Gastrocnemius medialis (tissue), 4 donors: ENCODE results near the gene OPCML. TPM values are rescaled to one million over a fixed set of nuclear protein-coding genes. Genes with fewer than 3 reads are reported as not detected.

Experiments
- ATAC-seq, 2 donors: fragments of 150-250 bp; one replicate each; pipeline ENCODE4 v1.9.1; 2016
- DNase-seq, 2 donors: peaks; one replicate each; pipeline ENCODE4 v3.0.0-alpha.2; 2019
- H3K27ac ChIP-seq, 4 donors: fragments of 200-600 bp; sonication (generic); 1 replicate in 1 of 4; 2 replicates in 3 of 4; pipeline ENCODE4 v1.5.1; 2016 to 2018; ENCODE audit warnings: mild to moderate bottlenecking in 2 of 4, moderate library complexity in 1 of 4
- H3K27me3 ChIP-seq, 3 donors: fragments of 200-600 bp; sonication (generic) in 2 of 3; 1 replicate in 1 of 3; 2 replicates in 2 of 3; pipeline versions ENCODE4 v1.5.1 to v1.6.0; 2016 to 2019; ENCODE audit warnings: mild to moderate bottlenecking in 1 of 3, moderate library complexity in 1 of 3
- H3K36me3 ChIP-seq, 2 donors: fragments of 200-600 bp; sonication (generic) in 1 of 2; one replicate each; pipeline ENCODE4 v1.5.1; 2017 to 2018
- H3K4me1 ChIP-seq, 2 donors: fragments of 200-600 bp; sonication (generic) in 1 of 2; one replicate each; pipeline ENCODE4 v1.5.1; 2016 to 2017; ENCODE audit warnings: mild to moderate bottlenecking in 2 of 2
- H3K4me3 ChIP-seq, 4 donors: fragments of 200-600 bp; sonication (generic) in 3 of 4; 1 replicate in 1 of 4; 2 replicates in 3 of 4; pipeline ENCODE4 v1.5.1; 2016 to 2019; ENCODE audit warnings: mild to moderate bottlenecking in 2 of 4
- H3K9me3 ChIP-seq, 3 donors: fragments of 200-600 bp; sonication (generic) in 2 of 3; 1 replicate in 1 of 3; 2 replicates in 2 of 3; pipeline ENCODE4 v1.5.1; 2016 to 2019
- POLR2A ChIP-seq, 2 donors: fragments of 450-650 bp; IDR thresholded peaks; one replicate each; pipeline ENCODE4 v1.6.1; 2017; ENCODE audit warnings: antibody characterized with exemption in 2 of 2, mild to moderate bottlenecking in 2 of 2, moderate library complexity in 2 of 2
- in situ Hi-C, 4 donors: fragments of 200-750 bp; cut with MboI; loops; one replicate each; pipeline versions ENCODE4 v1.15.0 to v1.8.0; 2017; ENCODE audit warnings: low sequenced_read_pairs in 4 of 4
- intact Hi-C: fragments of 100-400 bp; cut with DNase I; formaldehyde crosslinking; loops from one replicate; pipeline ENCODE4 v1.15.1; 2023; ENCODE audit warnings: low total_unique reads
- total RNA-seq, 4 donors: library from RNA; depleted of rRNA; stranded (reverse); fragments of >200 nt; gene quantifications; one replicate each; pipeline versions ENCODE4 v1.1.0 to v1.2.3, GENCODE V29; 2016
- TF ChIP-seq, protein P1 (sequence below), 5 experiments: fragments of 450-650 bp in 3 of 5; fragments of 200-600 bp in 2 of 5; sonication (generic) in 2 of 5; IDR thresholded peaks in 4 of 5; conservative IDR thresholded peaks in 1 of 5; 1 replicate in 4 of 5; 2 replicates in 1 of 5; pipeline ENCODE4 v1.5.1; 2016 to 2019; ENCODE audit warnings: antibody characterized with exemption in 5 of 5, mild to moderate bottlenecking in 3 of 5, moderate library complexity in 3 of 5

Gene OPCML
- total RNA-seq, 4 donors from 2014 or later = not detected

DNA sequence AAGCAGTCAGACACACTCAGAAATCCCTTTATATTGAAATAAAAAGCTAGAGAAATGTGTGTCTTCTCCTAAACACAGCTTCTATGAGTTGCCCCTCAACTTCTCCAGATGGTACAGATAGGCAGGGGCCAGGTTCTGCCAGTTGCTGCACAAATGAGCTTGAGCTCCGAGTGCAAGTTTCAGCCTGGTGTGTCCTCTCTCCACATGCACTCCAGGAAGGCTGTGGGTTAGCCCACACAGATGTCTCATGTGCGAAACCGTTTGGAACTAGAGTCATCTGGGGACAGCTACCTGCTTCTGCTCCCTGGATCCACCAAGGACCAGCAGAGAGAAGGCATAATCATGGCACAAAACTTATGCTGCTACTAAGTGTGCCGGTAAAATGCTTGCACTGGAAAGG, 812.6 kb downstream of the OPCML start:
- TF ChIP-seq POLR2A (IDR thresholded peaks at IDR 0.05) = no peak
- Histone ChIP-seq H3K4me1 (no peaks in the 10 kb centered on the region), H3K27ac (no peak overlapping the region), H3K36me3 (no peaks in the 10 kb centered on the region), H3K4me3 (no peak overlapping the region), H3K27me3 (no peaks in the 10 kb centered on the region), H3K9me3 (no peaks in the 10 kb centered on the region)
- no peak for ATAC-seq
- in situ Hi-C loops = no loop called here
- DNase-seq = no peak
- intact Hi-C loops = no loop called here

DNA sequence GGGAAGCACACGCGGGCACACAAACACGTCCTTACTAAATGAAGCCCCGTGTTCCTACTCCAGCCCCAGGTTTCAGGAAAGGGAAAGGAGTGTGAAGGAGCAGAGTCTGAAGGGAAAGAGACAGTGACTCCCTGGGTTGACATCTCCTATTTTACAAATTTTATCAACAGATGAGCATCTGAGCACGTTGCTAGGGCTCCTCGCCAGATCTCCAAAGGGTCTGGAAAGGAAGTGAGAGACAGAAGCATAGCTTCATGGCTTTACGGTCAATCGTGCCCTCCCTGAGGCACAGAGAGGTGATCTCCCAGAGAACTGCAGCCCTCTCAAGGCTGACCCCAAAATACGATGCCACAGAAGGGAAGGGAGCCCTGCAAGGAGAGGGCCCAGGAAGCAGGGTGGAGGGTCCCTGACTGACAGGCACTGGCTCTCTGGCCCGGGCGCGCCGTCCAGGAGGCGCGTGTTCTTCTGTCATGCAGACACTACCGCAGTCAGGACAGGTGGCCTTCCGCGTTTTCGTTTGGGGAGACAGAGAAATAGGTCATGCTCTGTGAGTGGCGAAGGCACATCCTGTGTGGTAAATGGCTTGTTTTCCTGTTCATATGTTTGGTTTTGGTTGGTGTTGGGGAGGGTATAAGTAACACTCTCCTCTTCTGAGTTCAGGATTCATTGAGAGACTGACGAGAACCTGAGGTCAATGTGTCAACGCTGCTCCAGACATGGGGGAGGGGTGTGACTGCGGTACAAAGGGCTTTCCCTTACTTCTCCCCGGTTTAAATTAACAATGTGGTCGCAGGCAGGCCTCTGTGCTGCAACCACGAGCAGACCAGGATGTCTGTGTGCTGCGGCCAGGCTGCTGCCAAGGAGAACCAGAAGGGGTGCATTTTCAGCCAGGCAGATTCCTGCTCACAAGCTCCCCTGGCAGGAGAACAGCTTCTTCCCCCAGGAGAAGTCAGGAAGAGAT, 813.3 kb downstream of the OPCML start:
- no peaks in the 10 kb centered on the region for H3K4me1 ChIP-seq
- ATAC-seq (no peak), DNase-seq (no peak)
- in situ Hi-C loops = no loop called here
- no peak overlapping the region for H3K4me3 ChIP-seq
- no peak overlapping the region for H3K27ac ChIP-seq
- no peaks in the 10 kb centered on the region for H3K9me3 ChIP-seq
- TF ChIP-seq POLR2A (IDR thresholded peaks at IDR 0.05) = no peak
- TF ChIP-seq, protein P1, sequence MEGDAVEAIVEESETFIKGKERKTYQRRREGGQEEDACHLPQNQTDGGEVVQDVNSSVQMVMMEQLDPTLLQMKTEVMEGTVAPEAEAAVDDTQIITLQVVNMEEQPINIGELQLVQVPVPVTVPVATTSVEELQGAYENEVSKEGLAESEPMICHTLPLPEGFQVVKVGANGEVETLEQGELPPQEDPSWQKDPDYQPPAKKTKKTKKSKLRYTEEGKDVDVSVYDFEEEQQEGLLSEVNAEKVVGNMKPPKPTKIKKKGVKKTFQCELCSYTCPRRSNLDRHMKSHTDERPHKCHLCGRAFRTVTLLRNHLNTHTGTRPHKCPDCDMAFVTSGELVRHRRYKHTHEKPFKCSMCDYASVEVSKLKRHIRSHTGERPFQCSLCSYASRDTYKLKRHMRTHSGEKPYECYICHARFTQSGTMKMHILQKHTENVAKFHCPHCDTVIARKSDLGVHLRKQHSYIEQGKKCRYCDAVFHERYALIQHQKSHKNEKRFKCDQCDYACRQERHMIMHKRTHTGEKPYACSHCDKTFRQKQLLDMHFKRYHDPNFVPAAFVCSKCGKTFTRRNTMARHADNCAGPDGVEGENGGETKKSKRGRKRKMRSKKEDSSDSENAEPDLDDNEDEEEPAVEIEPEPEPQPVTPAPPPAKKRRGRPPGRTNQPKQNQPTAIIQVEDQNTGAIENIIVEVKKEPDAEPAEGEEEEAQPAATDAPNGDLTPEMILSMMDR (IDR thresholded peaks at IDR 0.05 in 4 of 5, conservative IDR thresholded peaks at IDR 0.05 in 1 of 5) = no peak
- H3K27me3 ChIP-seq = no peaks in the 10 kb centered on the region
- H3K36me3 ChIP-seq = no peaks in the 10 kb centered on the region
- intact Hi-C loops = no loop called here

DNA sequence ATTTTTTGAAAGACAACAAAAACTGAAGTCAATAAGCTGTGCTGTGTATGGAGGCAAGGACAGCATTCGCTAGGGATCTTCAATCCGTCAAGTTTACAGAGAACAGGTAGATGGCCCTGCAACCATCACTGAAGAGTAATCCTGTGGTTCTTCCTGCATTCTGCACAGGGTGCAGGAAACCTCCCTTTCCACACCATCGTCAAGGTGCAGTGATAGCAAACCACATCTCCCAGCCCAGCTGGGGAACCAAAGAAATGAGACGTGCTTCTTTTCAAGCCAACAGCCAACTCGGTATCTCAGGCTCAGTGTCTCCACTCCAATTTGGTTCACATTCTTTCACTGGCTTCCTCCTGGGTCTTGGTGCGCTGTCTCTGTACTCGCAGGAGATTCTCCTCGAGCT, 814.5 kb downstream of the OPCML start:
- H3K36me3 ChIP-seq = no peaks in the 10 kb centered on the region
- H3K4me3 ChIP-seq = no peak overlapping the region
- H3K27ac ChIP-seq = no peak overlapping the region
- in situ Hi-C loops (no loop called here), intact Hi-C loops (no loop called here)
- no peaks in the 10 kb centered on the region for H3K27me3 ChIP-seq
- TF ChIP-seq POLR2A (IDR thresholded peaks at IDR 0.05) = no peak
- TF ChIP-seq, protein P1 (IDR thresholded peaks at IDR 0.05 in 4 of 5, conservative IDR thresholded peaks at IDR 0.05 in 1 of 5) = no peak
- no peak for DNase-seq
- H3K9me3 ChIP-seq = no peaks in the 10 kb centered on the region
- H3K4me1 ChIP-seq = no peaks in the 10 kb centered on the region
- ATAC-seq = no peak

DNA sequence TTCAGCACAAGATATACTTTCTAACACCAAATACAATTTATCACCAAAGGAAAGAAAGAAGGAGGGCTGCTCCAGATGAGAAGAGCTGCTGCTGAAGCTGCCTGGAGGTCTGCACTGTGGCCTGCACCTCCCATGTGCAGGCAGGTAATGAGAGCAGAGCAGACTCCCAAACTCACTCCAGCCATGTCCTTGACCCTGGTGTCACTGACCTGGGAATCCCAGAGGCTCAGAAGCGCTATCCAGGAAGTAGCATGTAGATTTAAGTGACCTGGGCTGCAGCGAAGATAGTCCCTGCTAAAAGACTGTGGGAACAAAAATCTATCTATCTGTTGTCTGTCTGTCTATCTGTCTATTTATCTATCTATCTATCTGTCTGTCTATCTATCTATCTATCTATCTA, 816.3 kb downstream of the OPCML start:
- DNase-seq (no peak), ATAC-seq (no peak)
- TF ChIP-seq, protein P1 (IDR thresholded peaks at IDR 0.05 in 4 of 5, conservative IDR thresholded peaks at IDR 0.05 in 1 of 5) = no peak
- TF ChIP-seq POLR2A (IDR thresholded peaks at IDR 0.05) = no peak
- no peaks in the 10 kb centered on the region for H3K36me3 ChIP-seq
- in situ Hi-C loops = no loop called here
- H3K9me3 ChIP-seq = no peaks in the 10 kb centered on the region
- no peaks in the 10 kb centered on the region for H3K4me1 ChIP-seq
- H3K27ac ChIP-seq = no peak overlapping the region
- intact Hi-C loops = no loop called here
- H3K27me3 ChIP-seq = peaks cover 0 to 9% (median 0%) of the 10 kb centered on the region in 3 donors
- H3K4me3 ChIP-seq = no peak overlapping the region

DNA sequence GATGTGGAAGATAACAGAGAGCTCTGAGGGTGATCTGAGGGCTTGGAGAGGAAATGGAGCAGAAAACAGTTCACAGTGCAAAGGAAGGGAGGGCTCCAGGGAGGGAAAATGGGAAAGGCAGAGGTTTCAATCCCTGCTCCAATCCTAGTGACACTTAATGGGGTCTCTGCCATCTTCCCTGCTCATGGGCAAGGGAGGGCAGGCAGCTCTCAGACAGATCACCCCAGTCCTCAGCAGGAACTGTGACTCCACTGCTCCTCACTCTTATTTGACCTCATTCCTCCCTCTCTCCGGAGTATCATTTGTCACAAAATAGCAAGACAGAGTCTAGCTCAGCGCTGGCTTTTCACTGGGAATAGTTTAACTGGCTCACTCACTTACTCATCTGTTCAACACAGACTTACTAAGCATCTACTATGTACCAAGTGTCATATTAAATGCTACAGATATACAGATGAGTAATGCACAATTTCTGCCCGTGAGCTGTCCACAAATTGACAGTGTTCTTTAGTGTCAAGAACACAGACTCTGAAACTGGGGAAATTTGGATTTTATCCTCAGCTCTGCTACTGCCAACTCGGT, 817.4 kb downstream of the OPCML start:
- in situ Hi-C loops = no loop called here
- TF ChIP-seq, protein P1 (IDR thresholded peaks at IDR 0.05 in 4 of 5, conservative IDR thresholded peaks at IDR 0.05 in 1 of 5) = no peak
- TF ChIP-seq POLR2A (IDR thresholded peaks at IDR 0.05) = no peak

More for the DNA sequence above, 817.4 kb downstream of the OPCML start:
- H3K27me3 ChIP-seq = peaks cover 0 to 9% (median 0%) of the 10 kb centered on the region in 3 donors
- H3K9me3 ChIP-seq = no peaks in the 10 kb centered on the region
- H3K4me1 ChIP-seq = no peaks in the 10 kb centered on the region
- intact Hi-C loops = no loop called here
- ATAC-seq = no peak
- H3K27ac ChIP-seq = no peak overlapping the region
- DNase-seq = no peak
- no peaks in the 10 kb centered on the region for H3K36me3 ChIP-seq
- H3K4me3 ChIP-seq = no peak overlapping the region
